ENCODE results near the gene EFHC2.

The EFHC2 gene

DNA sequence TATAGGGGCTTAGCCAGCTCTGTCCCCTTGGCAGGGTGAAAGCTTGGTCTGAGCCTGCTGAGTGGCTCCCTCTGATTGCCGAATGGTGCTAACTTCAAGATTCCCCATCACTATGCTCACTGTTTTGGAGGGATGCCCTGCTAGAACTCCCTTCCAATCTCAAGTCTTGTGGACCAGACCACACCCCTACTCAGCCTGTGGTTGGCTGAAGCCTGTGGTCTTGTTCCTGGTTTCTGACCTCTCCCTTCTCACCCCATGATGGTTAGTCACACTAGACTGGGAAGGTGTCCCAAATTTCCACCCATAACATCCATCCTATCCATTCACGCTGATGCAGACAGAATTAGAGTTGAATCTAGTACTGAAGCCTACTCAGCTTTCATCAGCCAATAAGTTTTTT, 185.6 kb downstream of the EFHC2 start:
- no peak overlapping the region for H3K9ac ChIP-seq (ENCODE audit: low read length)
- H3K27ac ChIP-seq (ENCODE audit: low read depth, low read length) = no peak overlapping the region
- no peaks in the 10 kb centered on the region for H3K4me1 ChIP-seq (ENCODE audit: control insufficient read depth, insufficient read depth, low read length)
- H3K27me3 ChIP-seq (ENCODE audit: control insufficient read depth, insufficient read depth, low read length) = no peaks in the 10 kb centered on the region; the same call in 1 of the 2 replicates
- 0 out of 2 replicates have a peak, but pooled peaks cover 3% of the 10 kb centered on the region for H3K9me3 ChIP-seq (ENCODE audit: control insufficient read depth, insufficient read depth, low read depth, low read length)
- no peaks in the 10 kb centered on the region for H3K36me3 ChIP-seq (ENCODE audit: control insufficient read depth, insufficient read depth, low read length)
- no peak overlapping the region for H3K4me3 ChIP-seq (ENCODE audit: low read depth, low read length)

DNA sequence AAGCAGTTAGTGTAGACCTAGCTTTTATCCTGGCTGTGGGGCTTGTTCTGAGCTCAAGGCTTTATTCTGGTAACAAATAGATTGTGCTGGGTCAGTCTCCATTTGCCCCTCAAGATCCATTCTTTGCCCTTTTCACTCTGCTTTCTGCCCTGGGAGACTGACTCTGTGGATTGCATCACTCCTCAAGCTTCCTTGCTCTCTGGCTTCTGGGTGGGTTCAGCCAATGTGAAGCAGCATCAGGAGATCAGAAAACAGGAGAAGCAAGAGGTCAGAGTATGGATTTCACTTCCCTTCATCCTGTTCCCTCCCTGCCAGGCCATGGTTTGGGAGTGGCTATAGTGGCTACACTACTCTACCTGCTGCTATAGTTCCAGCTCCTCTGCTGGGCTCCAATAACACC, 186.2 kb downstream of the EFHC2 start:
- Histone ChIP-seq H3K36me3 (ENCODE audit: control insufficient read depth, insufficient read depth, low read length) (no peaks in the 10 kb centered on the region), H3K9ac (ENCODE audit: low read length) (no peak overlapping the region), H3K27ac (ENCODE audit: low read depth, low read length) (no peak overlapping the region), H3K27me3 (ENCODE audit: control insufficient read depth, insufficient read depth, low read length) (no peaks in the 10 kb centered on the region; the same call in 1 of the 2 replicates), H3K9me3 (ENCODE audit: control insufficient read depth, insufficient read depth, low read depth, low read length) (0 out of 2 replicates have a peak, but pooled peaks cover 3% of the 10 kb centered on the region), H3K4me1 (ENCODE audit: control insufficient read depth, insufficient read depth, low read length) (no peaks in the 10 kb centered on the region), H3K4me3 (ENCODE audit: low read depth, low read length) (no peak overlapping the region)

DNA sequence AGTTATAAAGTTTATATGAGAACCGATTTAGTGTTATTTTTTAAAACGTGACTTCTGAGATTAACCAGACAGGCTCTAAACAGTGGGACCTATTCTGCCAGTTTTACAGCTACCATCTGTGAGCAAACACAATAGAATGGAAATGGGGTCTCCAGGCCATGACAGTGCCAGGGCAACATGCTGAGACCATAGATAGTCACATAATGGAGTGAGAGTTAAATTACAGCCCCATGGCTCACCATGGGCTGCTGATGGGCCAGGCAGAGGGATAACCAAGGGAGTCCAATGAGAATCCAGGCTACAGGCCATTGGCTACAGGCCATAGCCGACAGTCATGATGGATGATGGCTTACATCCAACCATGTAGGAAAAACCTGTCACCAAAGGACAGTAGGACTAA, 186.7 kb downstream of the EFHC2 start:
- no peaks in the 10 kb centered on the region; the same call in 1 of the 2 replicates for H3K27me3 ChIP-seq (ENCODE audit: control insufficient read depth, insufficient read depth, low read length)
- no peaks in the 10 kb centered on the region for H3K4me1 ChIP-seq (ENCODE audit: control insufficient read depth, insufficient read depth, low read length)
- no peak overlapping the region for H3K9ac ChIP-seq (ENCODE audit: low read length)
- H3K4me3 ChIP-seq (ENCODE audit: low read depth, low read length) = no peak overlapping the region
- H3K9me3 ChIP-seq (ENCODE audit: control insufficient read depth, insufficient read depth, low read depth, low read length) = 0 out of 2 replicates have a peak, but pooled peaks cover 3% of the 10 kb centered on the region
- H3K27ac ChIP-seq (ENCODE audit: low read depth, low read length) = no peak overlapping the region
- H3K36me3 ChIP-seq (ENCODE audit: control insufficient read depth, insufficient read depth, low read length) = no peaks in the 10 kb centered on the region

DNA sequence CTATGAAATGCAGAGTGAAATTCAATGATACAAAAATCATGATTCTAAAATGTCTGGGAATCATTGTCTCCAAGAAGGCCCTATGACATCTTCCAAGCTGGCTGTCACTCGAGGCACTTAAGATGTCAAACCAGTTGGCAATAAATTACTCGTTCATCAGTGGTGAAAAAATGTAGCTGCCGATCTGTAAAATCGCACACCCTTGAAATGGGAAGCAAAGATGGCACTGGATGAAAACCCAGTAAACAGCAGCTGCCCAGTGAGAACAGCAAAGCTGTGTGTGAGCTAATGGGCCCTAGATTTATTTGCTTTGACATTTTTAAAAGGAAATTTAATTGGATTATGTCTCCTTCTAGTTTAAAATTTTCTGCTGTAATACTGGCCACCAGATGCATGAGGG, 188.3 kb downstream of the EFHC2 start:
- Histone ChIP-seq H3K27ac (ENCODE audit: low read depth, low read length) (no peak overlapping the region), H3K4me3 (ENCODE audit: low read depth, low read length) (no peak overlapping the region), H3K9me3 (ENCODE audit: control insufficient read depth, insufficient read depth, low read depth, low read length) (0 out of 2 replicates have a peak, but pooled peaks cover 3% of the 10 kb centered on the region)

DNA sequence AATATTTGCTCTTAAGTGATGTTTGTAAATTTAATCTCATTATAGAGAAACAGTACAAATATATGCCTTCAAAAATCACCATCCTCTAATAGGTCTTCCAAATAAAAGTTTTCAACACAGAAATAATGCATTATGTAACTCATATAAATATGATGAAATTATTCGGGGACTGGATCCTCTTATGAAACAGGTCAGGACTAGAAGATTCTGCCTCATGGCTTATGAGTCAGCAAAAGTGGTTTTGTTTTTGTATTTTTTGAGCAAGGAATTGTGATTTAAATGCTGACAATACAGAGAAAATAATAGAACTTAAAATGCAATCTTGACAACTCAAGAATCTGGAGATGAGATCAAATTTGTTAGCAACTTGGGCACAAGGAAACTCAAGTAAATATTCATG, 190.6 kb downstream of the EFHC2 start:
- no peak overlapping the region for H3K27ac ChIP-seq (ENCODE audit: low read depth, low read length)
- H3K9ac ChIP-seq (ENCODE audit: low read length) = no peak overlapping the region
- no peaks in the 10 kb centered on the region; the same call in 1 of the 2 replicates for H3K27me3 ChIP-seq (ENCODE audit: control insufficient read depth, insufficient read depth, low read length)
- no peaks in the 10 kb centered on the region for H3K36me3 ChIP-seq (ENCODE audit: control insufficient read depth, insufficient read depth, low read length)
- H3K4me1 ChIP-seq (ENCODE audit: control insufficient read depth, insufficient read depth, low read length) = no peaks in the 10 kb centered on the region
- H3K9me3 ChIP-seq (ENCODE audit: control insufficient read depth, insufficient read depth, low read depth, low read length) = 0 out of 2 replicates have a peak, but pooled peaks cover 3% of the 10 kb centered on the region
- no peak overlapping the region for H3K4me3 ChIP-seq (ENCODE audit: low read depth, low read length)

More for the DNA sequence above, 188.3 kb downstream of the EFHC2 start:
- Histone ChIP-seq H3K4me1 (ENCODE audit: control insufficient read depth, insufficient read depth, low read length) (no peaks in the 10 kb centered on the region), H3K27me3 (ENCODE audit: control insufficient read depth, insufficient read depth, low read length) (no peaks in the 10 kb centered on the region; the same call in 1 of the 2 replicates), H3K9ac (ENCODE audit: low read length) (no peak overlapping the region), H3K36me3 (ENCODE audit: control insufficient read depth, insufficient read depth, low read length) (no peaks in the 10 kb centered on the region)

DNA sequence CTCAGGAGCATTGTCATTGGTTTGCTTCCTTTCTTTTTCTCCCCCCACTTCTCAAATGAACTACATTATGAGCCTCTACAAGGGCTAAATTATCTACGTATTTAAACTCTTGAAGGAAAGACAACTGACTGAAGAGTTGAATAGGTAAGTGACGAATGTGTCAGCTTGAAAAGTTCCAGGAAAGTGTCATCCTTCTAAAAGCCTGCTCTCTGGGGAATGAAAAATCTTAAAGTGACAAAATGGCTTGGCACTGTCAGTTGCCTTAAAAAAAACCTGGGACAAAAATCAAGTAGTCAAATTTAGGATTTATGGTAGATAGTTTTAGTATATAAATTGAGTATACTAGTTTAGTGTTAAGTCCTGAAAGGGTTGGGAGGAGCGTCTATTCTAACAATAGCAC, 196.3 kb downstream of the EFHC2 start:
- Histone ChIP-seq H3K4me1 (ENCODE audit: control insufficient read depth, insufficient read depth, low read length) (peaks cover 35% of the 10 kb centered on the region), H3K27me3 (ENCODE audit: control insufficient read depth, insufficient read depth, low read length) (no peaks in the 10 kb centered on the region; the same call in 1 of the 2 replicates), H3K9ac (ENCODE audit: low read length) (no peak overlapping the region), H3K9me3 (ENCODE audit: control insufficient read depth, insufficient read depth, low read depth, low read length) (no peaks in the 10 kb centered on the region), H3K4me3 (ENCODE audit: low read depth, low read length) (no peak overlapping the region), H3K27ac (ENCODE audit: low read depth, low read length) (no peak overlapping the region), H3K36me3 (ENCODE audit: control insufficient read depth, insufficient read depth, low read length) (no peaks in the 10 kb centered on the region)

DNA sequence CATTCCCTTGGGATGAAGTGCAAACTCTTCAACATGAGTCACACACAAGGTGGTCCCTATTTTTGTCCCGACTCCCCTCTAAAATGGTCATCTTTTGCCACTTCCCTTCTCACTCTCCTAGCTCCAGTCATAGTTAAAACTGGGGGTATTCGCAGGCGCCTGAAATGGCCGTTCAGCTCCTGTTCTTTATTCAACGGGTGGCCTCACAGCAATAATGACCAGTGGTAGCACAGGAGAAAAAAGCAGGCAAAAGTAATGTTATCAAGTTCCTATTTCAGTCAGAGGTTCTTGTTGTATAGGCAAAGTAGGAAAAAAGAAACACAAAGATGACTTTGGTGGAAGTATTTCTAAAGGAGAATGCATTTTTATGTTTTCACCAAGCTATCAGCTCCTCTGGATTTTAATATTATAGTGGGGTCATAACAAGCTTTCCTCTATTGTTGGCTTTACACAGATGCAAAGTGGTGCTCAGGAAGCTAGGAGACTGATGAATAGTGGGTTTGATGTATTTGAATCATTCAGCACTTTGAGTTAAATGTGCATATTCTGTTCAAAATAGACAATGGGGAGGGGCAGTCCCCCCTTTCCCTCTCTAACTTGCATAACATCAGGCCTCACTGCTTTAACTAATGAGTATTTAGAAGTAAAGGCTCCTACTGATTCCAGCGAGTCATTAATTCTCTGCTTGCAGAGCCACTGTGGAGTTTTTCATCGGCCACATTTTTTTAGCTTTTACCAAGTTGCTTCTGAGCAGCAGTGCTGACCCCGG, 199.1 kb downstream of the EFHC2 start:
- H3K27me3 ChIP-seq (ENCODE audit: control insufficient read depth, insufficient read depth, low read length) = no peaks in the 10 kb centered on the region
- H3K9ac ChIP-seq (ENCODE audit: low read length) = no peak overlapping the region
- H3K4me1 ChIP-seq (ENCODE audit: control insufficient read depth, insufficient read depth, low read length) = peaks cover 35% of the 10 kb centered on the region
- 0 out of 2 replicates have a peak overlapping the region, but pooled peaks have one; percentile 41 for H3K27ac ChIP-seq (ENCODE audit: low read depth, low read length)
- peaks cover under 1% of the 10 kb centered on the region for H3K9me3 ChIP-seq (ENCODE audit: control insufficient read depth, insufficient read depth, low read depth, low read length)
- no peaks in the 10 kb centered on the region for H3K36me3 ChIP-seq (ENCODE audit: control insufficient read depth, insufficient read depth, low read length)
- no peak overlapping the region for H3K4me3 ChIP-seq (ENCODE audit: low read depth, low read length)

DNA sequence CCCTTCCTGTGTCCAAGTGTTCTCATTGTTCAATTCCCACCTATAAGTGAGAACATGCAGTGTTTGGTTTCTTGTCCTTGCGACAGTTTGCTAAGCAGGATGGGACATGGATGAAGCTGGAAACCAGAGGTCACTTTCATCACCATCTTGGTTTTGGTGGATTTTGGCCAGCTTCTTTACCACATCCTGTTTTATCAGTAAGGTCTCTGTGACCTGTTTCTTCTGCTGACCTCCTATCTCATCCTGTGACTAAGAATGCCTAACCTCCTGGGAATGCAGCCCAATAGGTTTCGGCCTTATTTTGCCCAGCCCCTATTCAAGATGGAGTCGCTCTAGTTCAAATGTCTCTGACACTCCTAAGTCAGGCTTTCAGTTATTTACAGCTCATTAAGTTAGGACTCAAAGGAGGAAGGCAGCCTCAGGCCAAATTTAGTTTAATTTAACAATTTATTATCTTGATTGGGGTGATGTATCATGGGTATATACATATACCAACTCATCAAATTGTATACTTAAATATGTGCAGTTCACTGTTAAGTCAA, 200.3 kb downstream of the EFHC2 start:
- no peaks in the 10 kb centered on the region for H3K36me3 ChIP-seq (ENCODE audit: control insufficient read depth, insufficient read depth, low read length)
- no peak overlapping the region for H3K27ac ChIP-seq (ENCODE audit: low read depth, low read length)
- peaks cover 10% of the 10 kb centered on the region for H3K9me3 ChIP-seq (ENCODE audit: control insufficient read depth, insufficient read depth, low read depth, low read length)
- peaks cover 35% of the 10 kb centered on the region for H3K4me1 ChIP-seq (ENCODE audit: control insufficient read depth, insufficient read depth, low read length)
- H3K4me3 ChIP-seq (ENCODE audit: low read depth, low read length) = no peak overlapping the region
- no peaks in the 10 kb centered on the region for H3K27me3 ChIP-seq (ENCODE audit: control insufficient read depth, insufficient read depth, low read length)
- H3K9ac ChIP-seq (ENCODE audit: low read length) = no peak overlapping the region

DNA sequence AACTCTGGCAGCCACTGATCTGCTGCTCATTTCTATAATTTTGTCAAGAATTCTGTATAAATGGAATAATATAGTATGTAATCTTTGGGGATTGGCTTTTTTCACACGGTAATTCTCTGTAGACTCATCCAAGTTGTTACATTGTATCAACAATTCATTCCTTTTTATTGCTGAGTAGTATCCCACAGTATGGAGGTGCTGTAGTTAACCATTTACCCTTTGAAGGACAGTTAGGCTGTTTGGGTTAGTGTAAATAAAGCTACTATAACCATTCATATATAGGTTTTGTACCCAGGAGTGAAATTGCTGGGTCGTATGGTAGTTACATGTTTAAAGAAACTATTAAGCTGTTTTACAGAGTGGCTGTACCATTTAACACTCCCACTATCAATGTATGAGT, 213.3 kb downstream of the EFHC2 start:
- Histone ChIP-seq H3K9me3 (ENCODE audit: control insufficient read depth, insufficient read depth, low read depth, low read length) (no peaks in the 10 kb centered on the region), H3K4me3 (ENCODE audit: low read depth, low read length) (no peak overlapping the region), H3K36me3 (ENCODE audit: control insufficient read depth, insufficient read depth, low read length) (no peaks in the 10 kb centered on the region), H3K4me1 (ENCODE audit: control insufficient read depth, insufficient read depth, low read length) (0 out of 2 replicates have a peak, but pooled peaks cover 3% of the 10 kb centered on the region), H3K27me3 (ENCODE audit: control insufficient read depth, insufficient read depth, low read length) (no peaks in the 10 kb centered on the region), H3K27ac (ENCODE audit: low read depth, low read length) (no peak overlapping the region), H3K9ac (ENCODE audit: low read length) (no peak overlapping the region)

DNA sequence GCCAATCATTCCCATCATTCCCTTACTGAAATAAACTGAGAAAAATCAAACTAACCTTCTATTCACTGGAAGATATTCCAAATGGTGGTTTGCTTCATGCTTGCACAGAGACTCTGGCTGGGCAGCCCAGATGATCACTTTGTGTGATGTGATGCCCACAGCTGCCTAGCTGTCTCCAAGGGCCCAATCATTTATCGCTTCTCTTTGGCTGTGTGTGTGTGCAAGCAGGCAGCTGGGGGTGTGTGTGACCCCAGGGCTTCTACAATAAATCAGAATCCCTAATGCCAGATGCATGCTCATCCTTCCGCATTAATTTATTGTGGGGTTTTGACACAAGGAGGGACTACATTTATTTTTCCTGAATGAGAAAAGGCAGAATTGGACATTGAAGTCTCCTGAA, 230.1 kb downstream of the EFHC2 start:
- H3K4me3 ChIP-seq (ENCODE audit: low read depth, low read length) = no peak overlapping the region
- no peak overlapping the region for H3K9ac ChIP-seq (ENCODE audit: low read length)
- H3K36me3 ChIP-seq (ENCODE audit: control insufficient read depth, insufficient read depth, low read length) = no peaks in the 10 kb centered on the region
- H3K9me3 ChIP-seq (ENCODE audit: control insufficient read depth, insufficient read depth, low read depth, low read length) = no peaks in the 10 kb centered on the region; the same call in 1 of the 2 replicates
- H3K4me1 ChIP-seq (ENCODE audit: control insufficient read depth, insufficient read depth, low read length) = no peaks in the 10 kb centered on the region
- H3K27me3 ChIP-seq (ENCODE audit: control insufficient read depth, insufficient read depth, low read length) = no peaks in the 10 kb centered on the region
- no peak overlapping the region for H3K27ac ChIP-seq (ENCODE audit: low read depth, low read length)

DNA sequence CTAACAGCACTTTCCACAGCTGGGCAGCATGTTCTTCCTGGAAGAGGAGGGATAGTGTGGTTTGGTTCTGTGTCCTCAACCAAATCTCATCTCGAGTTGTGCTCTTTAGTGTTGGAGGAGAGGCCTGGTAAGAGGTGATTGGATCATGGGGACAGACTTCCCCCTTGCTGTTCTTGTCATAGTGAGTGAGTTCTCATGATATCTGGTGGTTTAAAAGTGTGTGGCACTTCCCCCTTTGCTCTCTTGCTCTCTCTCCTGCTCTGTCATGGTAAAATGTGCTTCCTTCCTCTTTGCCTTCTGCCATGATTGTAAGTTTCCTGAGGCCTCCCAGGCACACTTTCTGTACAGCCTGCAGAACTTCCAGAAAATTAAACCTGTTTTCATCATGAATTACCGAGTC, 236.6 kb downstream of the EFHC2 start:
- H3K4me3 ChIP-seq (ENCODE audit: low read depth, low read length) = no peak overlapping the region
- H3K27me3 ChIP-seq (ENCODE audit: control insufficient read depth, insufficient read depth, low read length) = no peaks in the 10 kb centered on the region
- H3K9ac ChIP-seq (ENCODE audit: low read length) = no peak overlapping the region
- H3K9me3 ChIP-seq (ENCODE audit: control insufficient read depth, insufficient read depth, low read depth, low read length) = peaks cover 10% of the 10 kb centered on the region
- H3K36me3 ChIP-seq (ENCODE audit: control insufficient read depth, insufficient read depth, low read length) = no peaks in the 10 kb centered on the region
- no peaks in the 10 kb centered on the region for H3K4me1 ChIP-seq (ENCODE audit: control insufficient read depth, insufficient read depth, low read length)
- H3K27ac ChIP-seq (ENCODE audit: low read depth, low read length) = no peak overlapping the region

All from HUES6 (cell line).